Measurements from ENCODE around the gene HDAC1. TPM values are rescaled to one million over a fixed set of nuclear protein-coding genes. Genes with fewer than 3 reads are reported as not detected.

The HDAC1 gene
- total and polyA plus RNA-seq, 2 of the 13 experiments (the other 11 are each of a cell fraction or from before 2014, with no cell fraction given): 93.5 to 189 TPM

GRCh38 chr1:32321712-32322291 lies 29.9 kb downstream of the HDAC1 start (continued):
- TF ChIP-seq ZGPAT (CRISPR knock-in tag; IDR thresholded peaks at IDR 0.05) (peak; percentile 82), ZFAT (CRISPR knock-in tag; conservative IDR thresholded peaks at IDR 0.05) (no peak), TIGD3 (CRISPR knock-in tag; IDR thresholded peaks at IDR 0.05; ENCODE audit: borderline replicate concordance) (no peak), CEBPB (IDR thresholded peaks at IDR 0.05; ENCODE audit: borderline replicate concordance, low read depth, low read length) (no peak), ZNF773 (CRISPR knock-in tag; IDR thresholded peaks at IDR 0.05; ENCODE audit: borderline replicate concordance) (no peak), ARNT2 (CRISPR knock-in tag; IDR thresholded peaks at IDR 0.05; ENCODE audit: low read depth) (no peak), ZBTB42 (CRISPR knock-in tag; IDR thresholded peaks at IDR 0.05) (no peak), DPF2 (CRISPR knock-in tag; IDR thresholded peaks at IDR 0.05; ENCODE audit: borderline replicate concordance, low read depth) (peak; percentile 90), REPIN1 (CRISPR knock-in tag; IDR thresholded peaks at IDR 0.05; ENCODE audit: borderline replicate concordance, low read depth) (0 out of 2 replicates have a peak, but pooled peaks have one; percentile 30), KLF9 (CRISPR knock-in tag; IDR thresholded peaks at IDR 0.05; ENCODE audit: low read depth) (no peak), ZNF446 (CRISPR knock-in tag; IDR thresholded peaks at IDR 0.05) (no peak), PCBP1 (IDR thresholded peaks at IDR 0.05; ENCODE audit: borderline replicate concordance, low read depth, low read length) (no peak), ZNF44 (CRISPR knock-in tag; IDR thresholded peaks at IDR 0.05) (no peak), ZNF451 (CRISPR knock-in tag; IDR thresholded peaks at IDR 0.05) (no peak), THRA (CRISPR knock-in tag; IDR thresholded peaks at IDR 0.05; ENCODE audit: borderline replicate concordance) (peak; percentile 55; the same call in 1 of the 2 replicates), ZNF597 (CRISPR knock-in tag; IDR thresholded peaks at IDR 0.05) (no peak), ZMAT5 (CRISPR knock-in tag; IDR thresholded peaks at IDR 0.05; ENCODE audit: borderline replicate concordance, low read depth) (no peak), POLR2AphosphoS2 (IDR thresholded peaks at IDR 0.05; ENCODE audit: low read depth, low read length) (no peak), BORCS8-MEF2B (CRISPR knock-in tag; IDR thresholded peaks at IDR 0.05) (no peak), NR0B2 (CRISPR knock-in tag; IDR thresholded peaks at IDR 0.05) (no peak), DMAP1 (CRISPR knock-in tag; IDR thresholded peaks at IDR 0.05) (peak; percentile 66; the same call in 1 of the 2 replicates)

All from HepG2 (cell line).